HG03575 (cell line): ENCODE data around the gene MACROD1.

ENCODE experiments used
- ATAC-seq: cut with Tn5 transposase; IDR thresholded peaks from one replicate; pipeline ENCODE4 v1.9.1; 2021; ENCODE audit not compliant: unreplicated experiment, insufficient number of reproducible peaks, low FRiP score; ENCODE audit errors: extremely low read depth

The MACROD1 gene

GRCh38 chr11:64156235-64157011 is 9.5 kb downstream of the MACROD1 start:
- ATAC-seq: no peak

GRCh38 chr11:64153812-64154211 is 12.1 kb downstream of the MACROD1 start:
- no peak for ATAC-seq

GRCh38 chr11:64152841-64153691 is 12.8 kb downstream of the MACROD1 start:
- no peak for ATAC-seq

GRCh38 chr11:64151337-64151736 is 14.6 kb downstream of the MACROD1 start:
- ATAC-seq: no peak

- ATAC-seq: no peak
Observed at GRCh38 chr11:64150481-64151239, 15.3 kb downstream of the MACROD1 start.

GRCh38 chr11:64150051-64150450 is 15.9 kb downstream of the MACROD1 start:
- no peak for ATAC-seq

GRCh38 chr11:64148917-64149617 is 16.8 kb downstream of the MACROD1 start:
- ATAC-seq: no peak

- no peak for ATAC-seq
Observed at GRCh38 chr11:64148226-64148916, 17.5 kb downstream of the MACROD1 start.

GRCh38 chr11:64146036-64146955 is 19.6 kb downstream of the MACROD1 start:
- no peak for ATAC-seq

GRCh38 chr11:64144587-64145472 is 21.1 kb downstream of the MACROD1 start:
- ATAC-seq: no peak

GRCh38 chr11:64141081-64141783 is 24.7 kb downstream of the MACROD1 start:
- ATAC-seq: no peak

- ATAC-seq: no peak
Observed at GRCh38 chr11:64140082-64140481, 25.8 kb downstream of the MACROD1 start.

- no peak for ATAC-seq
Observed at GRCh38 chr11:64139049-64139448, 26.9 kb downstream of the MACROD1 start.

GRCh38 chr11:64138398-64138797 is 27.5 kb downstream of the MACROD1 start:
- ATAC-seq: no peak

GRCh38 chr11:64136765-64137441 is 29.0 kb downstream of the MACROD1 start:
- ATAC-seq: no peak
